ENCODE results near the gene MCIDAS.

Gene MCIDAS

DNA sequence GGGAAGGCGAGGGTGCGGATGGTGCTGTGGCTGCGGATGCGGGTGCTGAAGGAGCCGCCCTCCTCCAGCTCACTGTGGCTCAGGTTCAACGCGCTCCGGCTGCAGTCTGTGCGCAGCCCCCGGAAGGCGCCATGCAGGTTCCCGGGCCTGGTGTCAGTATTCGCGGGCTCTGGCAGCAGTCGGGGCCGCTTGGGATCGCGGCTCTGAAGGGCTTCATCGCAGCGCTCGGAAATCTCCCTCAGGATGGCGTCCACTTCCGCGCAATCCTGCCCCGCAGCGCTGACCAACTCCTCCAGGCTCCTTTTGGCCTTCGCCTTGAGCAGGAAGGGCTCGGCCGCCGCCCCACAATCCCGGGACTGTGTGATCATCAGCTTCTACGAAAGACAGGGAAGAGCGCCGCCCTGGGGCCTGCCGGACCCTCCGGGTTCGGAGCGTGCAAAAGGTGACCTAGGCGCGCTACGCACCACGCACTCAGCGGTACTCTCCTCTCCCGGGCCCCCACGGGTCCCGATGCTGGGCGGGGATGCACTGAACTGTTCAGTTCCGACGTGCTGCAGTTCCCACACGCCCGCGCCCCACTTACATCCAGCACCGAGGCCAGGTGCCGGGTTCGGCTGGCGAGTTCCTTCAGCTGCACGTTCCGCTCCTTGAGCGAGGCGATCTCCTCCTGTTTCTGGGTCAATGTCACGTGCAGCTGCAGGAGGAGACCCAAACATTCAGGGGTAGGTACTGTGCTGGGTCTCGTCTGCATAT, 6.5 kb downstream of the MCIDAS start:
- H3K4me3 ChIP-seq (ENCODE audit: low read depth, low read length), result no peak overlapping the region; the same call in 1 of the 2 replicates
- no peak for DNase-seq (ENCODE audit: low read depth)
- TF ChIP-seq, protein P1, sequence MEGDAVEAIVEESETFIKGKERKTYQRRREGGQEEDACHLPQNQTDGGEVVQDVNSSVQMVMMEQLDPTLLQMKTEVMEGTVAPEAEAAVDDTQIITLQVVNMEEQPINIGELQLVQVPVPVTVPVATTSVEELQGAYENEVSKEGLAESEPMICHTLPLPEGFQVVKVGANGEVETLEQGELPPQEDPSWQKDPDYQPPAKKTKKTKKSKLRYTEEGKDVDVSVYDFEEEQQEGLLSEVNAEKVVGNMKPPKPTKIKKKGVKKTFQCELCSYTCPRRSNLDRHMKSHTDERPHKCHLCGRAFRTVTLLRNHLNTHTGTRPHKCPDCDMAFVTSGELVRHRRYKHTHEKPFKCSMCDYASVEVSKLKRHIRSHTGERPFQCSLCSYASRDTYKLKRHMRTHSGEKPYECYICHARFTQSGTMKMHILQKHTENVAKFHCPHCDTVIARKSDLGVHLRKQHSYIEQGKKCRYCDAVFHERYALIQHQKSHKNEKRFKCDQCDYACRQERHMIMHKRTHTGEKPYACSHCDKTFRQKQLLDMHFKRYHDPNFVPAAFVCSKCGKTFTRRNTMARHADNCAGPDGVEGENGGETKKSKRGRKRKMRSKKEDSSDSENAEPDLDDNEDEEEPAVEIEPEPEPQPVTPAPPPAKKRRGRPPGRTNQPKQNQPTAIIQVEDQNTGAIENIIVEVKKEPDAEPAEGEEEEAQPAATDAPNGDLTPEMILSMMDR (IDR thresholded peaks at IDR 0.05; ENCODE audit: low read depth, low read length, missing control alignments), result no peak

- TF ChIP-seq, protein P1 (IDR thresholded peaks at IDR 0.05; ENCODE audit: low read depth, low read length, missing control alignments), result no peak
- H3K4me3 ChIP-seq (ENCODE audit: low read depth, low read length), result no peak overlapping the region
- DNase-seq (ENCODE audit: low read depth), result no peak
Measured at GRCh38 chr5:55219770-55220169, 7.3 kb downstream of the MCIDAS start.

- TF ChIP-seq, protein P1 (IDR thresholded peaks at IDR 0.05; ENCODE audit: low read depth, low read length, missing control alignments), result no peak
- DNase-seq (ENCODE audit: low read depth), result no peak
Measured at GRCh38 chr5:55218967-55219366, 8.1 kb downstream of the MCIDAS start.

DNA sequence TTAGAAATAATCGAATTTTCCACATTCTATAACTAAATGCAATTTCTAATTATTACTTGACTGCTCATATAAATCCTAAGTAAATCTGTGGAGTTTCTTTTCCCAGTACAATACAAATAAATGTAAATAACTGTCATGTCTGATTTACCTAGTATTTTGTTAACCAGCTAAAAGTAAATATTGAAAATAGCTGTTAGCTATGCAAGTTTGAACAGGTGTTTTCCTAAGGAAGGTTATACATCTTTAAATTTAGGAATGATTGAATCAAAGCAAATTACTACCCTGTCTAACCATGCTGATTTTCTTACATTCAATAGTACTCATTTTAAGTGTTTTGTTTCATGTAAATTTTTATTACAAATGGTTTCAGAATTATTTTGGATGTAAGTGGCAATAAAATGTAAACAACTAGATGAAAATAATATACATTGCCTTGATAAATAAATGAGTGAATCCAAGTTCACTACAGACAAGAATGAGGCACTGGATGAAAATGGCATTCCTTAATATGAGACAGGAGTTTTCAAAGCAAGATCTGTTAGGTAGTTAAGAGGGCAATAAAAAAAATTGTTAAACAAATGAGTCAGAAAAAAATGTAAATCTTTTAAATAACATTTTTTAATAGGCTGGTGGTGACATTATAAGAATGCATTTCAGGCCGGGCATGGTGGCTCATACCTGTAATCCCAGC, 15.8 kb downstream of the MCIDAS start:
- no peak overlapping the region for H3K4me3 ChIP-seq (ENCODE audit: low read depth, low read length)
- TF ChIP-seq, protein P1 (IDR thresholded peaks at IDR 0.05; ENCODE audit: low read depth, low read length, missing control alignments), result no peak
- DNase-seq (ENCODE audit: low read depth), result no peak

More at GRCh38 chr5:55218967-55219366, 8.1 kb downstream of the MCIDAS start:
- no peak overlapping the region for H3K4me3 ChIP-seq (ENCODE audit: low read depth, low read length)

DNA sequence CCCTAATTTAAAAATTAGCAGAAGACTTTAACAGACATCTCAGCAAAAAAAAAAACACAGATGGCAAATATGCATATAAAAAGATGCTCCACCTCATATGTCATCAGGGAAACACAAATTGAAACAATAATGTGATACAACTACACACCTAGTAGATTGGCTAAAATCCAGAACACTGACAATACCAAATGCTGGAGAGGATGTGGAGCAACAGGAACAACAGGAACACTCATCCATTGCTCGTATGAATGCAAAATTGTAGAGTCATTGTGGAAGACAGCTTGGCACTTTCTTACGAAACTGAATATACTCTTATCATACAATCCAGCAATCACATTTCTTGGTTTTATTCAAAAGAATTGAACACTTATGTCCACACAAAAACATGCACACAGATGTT, 22.1 kb downstream of the MCIDAS start:
- no peak overlapping the region for H3K4me3 ChIP-seq (ENCODE audit: low read depth, low read length)
- TF ChIP-seq, protein P1 (IDR thresholded peaks at IDR 0.05; ENCODE audit: low read depth, low read length, missing control alignments), result no peak
- DNase-seq (ENCODE audit: low read depth), result no peak

DNA sequence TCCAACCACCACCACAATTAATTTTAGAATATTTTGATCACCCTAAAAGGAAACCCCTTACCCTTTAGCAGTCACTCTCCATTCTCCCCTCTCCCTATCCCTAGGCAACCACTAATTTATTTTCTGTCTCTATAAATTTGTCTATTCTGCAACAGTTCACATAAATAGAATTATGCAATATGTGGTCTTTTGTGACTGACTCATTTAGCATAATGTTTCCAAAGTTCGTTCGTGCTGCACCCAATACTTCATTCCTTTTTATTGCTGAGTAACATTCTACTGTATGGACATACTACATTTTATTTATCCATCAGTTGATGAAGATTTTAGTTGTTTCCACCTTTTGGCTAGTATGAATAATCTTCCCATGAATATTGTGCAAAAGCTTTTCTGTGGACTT, 36.0 kb downstream of the MCIDAS start:
- no peak overlapping the region for H3K4me3 ChIP-seq (ENCODE audit: low read depth, low read length)
- no peak for DNase-seq (ENCODE audit: low read depth)
- TF ChIP-seq, protein P1 (IDR thresholded peaks at IDR 0.05; ENCODE audit: low read depth, low read length, missing control alignments), result no peak

Measured in GM12864 (cell line).